Panc1 (cell line): ENCODE data around the gene GHRHR. TPM values are rescaled to one million over a fixed set of nuclear protein-coding genes. Genes with fewer than 3 reads are reported as not detected.

Experiments used
- ATAC-seq: fragments of 200-7000 bp; cut with Tn5 transposase; 2 replicates; pipeline ENCODE4 v1.9.1; 2020; ENCODE audit warnings: mild to moderate bottlenecking, moderate library complexity
- BruUV-seq: library from RNA; stranded (reverse); fragments of 400-500 nt; replicated peaks from 2 replicates; lab custom pipeline; 2021; lab: Mats Ljungman, UMichigan
- CTCF ChIA-PET: fragments of 300-600 bp; sonication (Branson Sonifier 250); formaldehyde crosslinking; loops from one replicate; lab custom pipeline; 2022; ENCODE audit warnings: antibody characterized with exemption; lab: Charles Lee
- POLR2A ChIA-PET: fragments of 300-600 bp; sonication (Branson Sonifier 250); formaldehyde crosslinking; loops from one replicate; lab custom pipeline; 2022; ENCODE audit warnings: antibody characterized with exemption; lab: Charles Lee
- DNase-seq: peaks from one replicate; pipeline ENCODE4 v3.0.0-alpha.2; 2010; ENCODE audit warnings: low read depth, low spot score
- H3K27ac ChIP-seq: 2 replicates; pipeline ENCODE4 v1.5.1; 2011; ENCODE audit warnings: mild to moderate bottlenecking, low read length, inconsistent platforms
- H3K27me3 ChIP-seq: fragments of 200-500 bp; sonication (Bioruptor generic); 2 replicates; pipeline ENCODE4 v1.6.0; 2014; ENCODE audit warnings: low read length, inconsistent platforms; ENCODE audit not compliant: control insufficient read depth, insufficient read depth
- H3K36me3 ChIP-seq: fragments of 200-500 bp; sonication (Bioruptor generic); 2 replicates; pipeline ENCODE4 v1.5.1; 2014; ENCODE audit warnings: inconsistent platforms, mild to moderate bottlenecking, low read length, moderate library complexity; ENCODE audit not compliant: control insufficient read depth, insufficient read depth
- H3K4me1 ChIP-seq: 2 replicates; pipeline ENCODE4 v1.5.1; 2011; ENCODE audit warnings: inconsistent platforms, mild to moderate bottlenecking, low read length, moderate library complexity; ENCODE audit not compliant: control insufficient read depth, insufficient read depth
- H3K4me3 ChIP-seq, 2 experiments: 2 replicates each; pipeline ENCODE4 v1.5.1; 2011 to 2012; ENCODE audit warnings: low read depth in 2 of 2, low read length in 2 of 2, mild to moderate bottlenecking in 2 of 2, inconsistent platforms in 1 of 2, moderate library complexity in 1 of 2
- H3K9me3 ChIP-seq: fragments of 200-500 bp; sonication (Bioruptor generic); 2 replicates; pipeline ENCODE4 v1.5.1; 2014; ENCODE audit warnings: low read depth, mild to moderate bottlenecking, inconsistent platforms, low read length, moderate library complexity; ENCODE audit not compliant: control insufficient read depth, insufficient read depth
- CTCF ChIP-seq: fragments of 450-650 bp; IDR thresholded peaks from 2 replicates; pipeline ENCODE4 v1.5.1; 2017; ENCODE audit warnings: mild to moderate bottlenecking
- POLR2AphosphoS5 ChIP-seq: IDR thresholded peaks from 2 replicates; pipeline ENCODE4 v1.6.1; 2012; ENCODE audit warnings: mild to moderate bottlenecking, low read depth, low read length, moderate library complexity
- REST ChIP-seq, 2 experiments: IDR thresholded peaks; 2 replicates each; pipeline ENCODE4 v1.6.1; 2011 to 2012; ENCODE audit warnings: low read depth in 2 of 2, control low read depth in 1 of 2, low read length in 1 of 2, mild to moderate bottlenecking in 1 of 2, moderate library complexity in 1 of 2; ENCODE audit not compliant: insufficient read depth in 1 of 2
- SIN3A ChIP-seq: IDR thresholded peaks from 2 replicates; pipeline ENCODE4 v1.6.1; 2012; ENCODE audit warnings: low read depth, mild to moderate bottlenecking, low read length, moderate library complexity, borderline replicate concordance; ENCODE audit not compliant: insufficient read depth
- TCF7L2 ChIP-seq: IDR thresholded peaks from 2 replicates; pipeline ENCODE4 v1.6.1; 2011; ENCODE audit warnings: mild to moderate bottlenecking, low read depth, low read length, inconsistent platforms
- in situ Hi-C: cut with HindIII; loops from 2 replicates; pipeline ENCODE4 v1.10.0; 2016; ENCODE audit warnings: low sequenced_read_pairs, low pct_unique_long_range_greater_than_20kb
- intact Hi-C: fragments of 100-400 bp; cut with micrococcal nuclease; formaldehyde crosslinking; loops from one replicate; pipeline ENCODE4 v1.10.0; 2022; ENCODE audit not compliant: unreplicated experiment
- total RNA-seq: library from RNA; stranded (reverse); gene quantifications from one replicate; pipeline ENCODE4 v1.2.1, GENCODE V29; 2021; ENCODE audit not compliant: unreplicated experiment

Gene GHRHR
- total RNA-seq, 1 experiment from 2014 or later, result not detected

GRCh38 chr7:31022726-31023125, 59.0 kb downstream of the GHRHR start:
- no peak for TF ChIP-seq POLR2AphosphoS5
- TF ChIP-seq CTCF, result no peak
- no peak for TF ChIP-seq SIN3A
- TF ChIP-seq TCF7L2, result no peak
- TF ChIP-seq REST (IDR thresholded peaks at IDR 0.05; ENCODE audit: insufficient read depth in 1 of 2, low read depth in 2 of 2, low read length in 1 of 2), result no peak
- no peak for ATAC-seq

GRCh38 chr7:31023877-31024276, 60.1 kb downstream of the GHRHR start:
- no peaks in the 10 kb centered on the region for H3K4me1 ChIP-seq
- POLR2A ChIA-PET, result interaction anchor here (0.5 kb wide), 1 partner anchor 247 kb away, joined by 8 read pairs; no protein-coding TSS in a partner anchor
- no peaks in the 10 kb centered on the region for H3K36me3 ChIP-seq
- intact Hi-C loops, result no loop called here
- no peak for DNase-seq
- CTCF ChIA-PET, result no interaction called here
- no peaks in the 10 kb centered on the region for H3K27me3 ChIP-seq
- ATAC-seq, result no peak
- in situ Hi-C loops, result no loop called here
- no TSS peak for BruUV-seq
- H3K27ac ChIP-seq, result no peak overlapping the region
- H3K9me3 ChIP-seq, result no peaks in the 10 kb centered on the region
- TF ChIP-seq SIN3A (no peak), TCF7L2 (no peak), CTCF (no peak), REST (IDR thresholded peaks at IDR 0.05; ENCODE audit: insufficient read depth in 1 of 2, low read depth in 2 of 2, low read length in 1 of 2) (no peak), POLR2AphosphoS5 (no peak)
- no peak overlapping the region for H3K4me3 ChIP-seq

More at GRCh38 chr7:31022726-31023125, 59.0 kb downstream of the GHRHR start:
- CTCF ChIA-PET, result no interaction called here
- in situ Hi-C loops, result no loop called here
- Histone ChIP-seq H3K4me3 (no peak overlapping the region), H3K4me1 (no peaks in the 10 kb centered on the region), H3K9me3 (no peaks in the 10 kb centered on the region), H3K27ac (no peak overlapping the region), H3K27me3 (no peaks in the 10 kb centered on the region), H3K36me3 (no peaks in the 10 kb centered on the region)
- no peak for DNase-seq
- intact Hi-C loops, result no loop called here
- POLR2A ChIA-PET, result no interaction called here
- BruUV-seq, result no TSS peak
